CD14-positive monocyte (primary cell): Measurements from ENCODE around the gene NMNAT3. TPM values are rescaled to one million over a fixed set of nuclear protein-coding genes. Genes with fewer than 3 reads are reported as not detected.

Experiments
- DNase-seq, 3 donors: peaks; one replicate each; pipeline ENCODE4 v3.0.0-alpha.2; 2011 to 2022
- H2AFZ ChIP-seq: 2 replicates; pipeline ENCODE4 v1.6.0; 2012; ENCODE audit warnings: mild to moderate bottlenecking, low read depth, low read length, inconsistent platforms; ENCODE audit not compliant: insufficient read depth, poor library complexity, severe bottlenecking
- H3K27ac ChIP-seq, 2 donors: 1 replicate in 1 of 2; 2 replicates in 1 of 2; pipeline ENCODE4 v1.5.1; 2012 to 2013; ENCODE audit warnings: low read length in 2 of 2, control low read depth in 1 of 2, inconsistent platforms in 1 of 2, low read depth in 1 of 2, mild to moderate bottlenecking in 1 of 2
- H3K27me3 ChIP-seq, 2 donors: one replicate each; pipeline versions ENCODE4 v1.6.0 to v1.6.1; 2011 to 2013; ENCODE audit warnings: low read length in 2 of 2; ENCODE audit not compliant: control insufficient read depth in 2 of 2, insufficient read depth in 2 of 2
- H3K36me3 ChIP-seq, 2 donors: replicated peaks in 1 of 2; 1 replicate in 1 of 2; 2 replicates in 1 of 2; pipeline versions ENCODE4 v1.5.1 to v1.6.1; 2012 to 2013; ENCODE audit warnings: low read length in 2 of 2, control low read depth in 1 of 2, inconsistent platforms in 1 of 2, mild to moderate bottlenecking in 1 of 2; ENCODE audit not compliant: insufficient read depth in 2 of 2, control insufficient read depth in 1 of 2
- H3K4me1 ChIP-seq, 2 donors: 1 replicate in 1 of 2; 2 replicates in 1 of 2; pipeline versions ENCODE4 v1.5.1 to v1.6.1; 2012 to 2013; ENCODE audit warnings: low read length in 2 of 2, control low read depth in 1 of 2, inconsistent platforms in 1 of 2, mild to moderate bottlenecking in 1 of 2, moderate library complexity in 1 of 2; ENCODE audit not compliant: insufficient read depth in 2 of 2, control insufficient read depth in 1 of 2
- H3K4me2 ChIP-seq: replicated peaks from 2 replicates; pipeline ENCODE3; 2012; ENCODE audit warnings: low read length, moderate library complexity, mild to moderate bottlenecking; ENCODE audit not compliant: poor library complexity, severe bottlenecking; ENCODE audit errors: extremely low read depth
- H3K4me3 ChIP-seq, 3 experiments: fragments of 200-600 bp in 1 of 3; sonication (generic) in 1 of 3; replicated peaks in 1 of 3; 1 replicate in 2 of 3; 2 replicates in 1 of 3; pipeline ENCODE4 v1.5.1; 2011 to 2013; ENCODE audit warnings: low read length in 3 of 3, mild to moderate bottlenecking in 3 of 3, control low read depth in 2 of 3, low read depth in 2 of 3, inconsistent platforms in 1 of 3, moderate library complexity in 1 of 3
- H3K79me2 ChIP-seq: 2 replicates; pipeline ENCODE4 v1.6.0; 2012; ENCODE audit warnings: mild to moderate bottlenecking, control low read depth, inconsistent platforms, low read length, moderate library complexity; ENCODE audit not compliant: insufficient read depth
- H3K9ac ChIP-seq: 2 replicates; pipeline ENCODE4 v1.6.0; 2017; ENCODE audit warnings: low read length, mild to moderate bottlenecking; ENCODE audit not compliant: insufficient read depth, poor library complexity, severe bottlenecking
- H3K9me3 ChIP-seq, 2 donors: replicated peaks in 1 of 2; 1 replicate in 1 of 2; 2 replicates in 1 of 2; pipeline versions ENCODE4 v1.5.1 to v1.6.1; 2012 to 2013; ENCODE audit warnings: low read length in 2 of 2, control low read depth in 1 of 2; ENCODE audit not compliant: control insufficient read depth in 1 of 2, insufficient read depth in 1 of 2
- H4K20me1 ChIP-seq: 2 replicates; pipeline ENCODE4 v1.6.0; 2012; ENCODE audit warnings: mild to moderate bottlenecking, low read length, control low read depth, moderate library complexity; ENCODE audit not compliant: insufficient read depth
- H3K27ac Mint-ChIP-seq, 7 donors: one replicate each; pipeline ENCODE4 v1.8.0; 2020; ENCODE audit warnings: mild to moderate bottlenecking in 7 of 7, mixed read lengths in 7 of 7, moderate library complexity in 6 of 7, inconsistent platforms in 2 of 7
- H3K27me3 Mint-ChIP-seq, 3 donors: one replicate each; pipeline ENCODE4 v1.8.0; 2021 to 2022; ENCODE audit warnings: low read depth in 3 of 3, mild to moderate bottlenecking in 3 of 3, mixed read lengths in 3 of 3, moderate library complexity in 3 of 3, inconsistent platforms in 1 of 3
- H3K36me3 Mint-ChIP-seq, 2 donors: one replicate each; pipeline ENCODE4 v1.8.0; 2020; ENCODE audit warnings: mixed read lengths in 2 of 2, inconsistent platforms in 1 of 2, mild to moderate bottlenecking in 1 of 2
- H3K4me1 Mint-ChIP-seq: one replicate; pipeline ENCODE4 v1.8.0; 2020; ENCODE audit warnings: mild to moderate bottlenecking, mixed read lengths
- H3K4me3 Mint-ChIP-seq, 2 donors: one replicate each; pipeline ENCODE4 v1.8.0; 2020; ENCODE audit warnings: mild to moderate bottlenecking in 2 of 2, mixed read lengths in 2 of 2, moderate library complexity in 1 of 2
- H3K9me3 Mint-ChIP-seq, 7 donors: one replicate each; pipeline ENCODE4 v1.8.0; 2020 to 2022; ENCODE audit warnings: mixed read lengths in 7 of 7, mild to moderate bottlenecking in 6 of 7, moderate library complexity in 6 of 7, inconsistent platforms in 2 of 7
- WGBS: methylation state at CpG from one replicate; pipeline ENCODE4 v1.1.5; 2013; ENCODE audit warnings: missing lambda C conversion rate; ENCODE audit not compliant: insufficient coverage; 5-methylcytosine and 5-hydroxymethylcytosine counted together
- intact Hi-C, 2 donors: fragments of 100-400 bp; cut with micrococcal nuclease; formaldehyde crosslinking; loops; one replicate each; pipeline versions ENCODE4 v1.15.0 to v1.15.1; 2023
- polyA plus RNA-seq, 3 donors: library from polyadenylated mRNA; depleted of rRNA in 1 of 3; unstranded in 2 of 3; stranded (reverse) in 1 of 3; fragments of 300-500 nt in 2 of 3; fragments of >200 nt in 1 of 3; fragmentation: Illumina TruSeq in 2 of 3; gene quantifications; 1 replicate in 2 of 3; 2 replicates in 1 of 3; pipeline ENCODE4 v1.2.3, GENCODE V29; 2012 to 2021
- TF ChIP-seq, protein P1 (sequence below): fragments of 200-600 bp; IDR thresholded peaks from one replicate; pipeline ENCODE4 v1.8.0; 2022; ENCODE audit warnings: antibody characterized with exemption, mild to moderate bottlenecking

The NMNAT3 gene
- polyA plus RNA-seq, 3 donors: 1.4 to 5.7 (median 2.9) TPM

DNA sequence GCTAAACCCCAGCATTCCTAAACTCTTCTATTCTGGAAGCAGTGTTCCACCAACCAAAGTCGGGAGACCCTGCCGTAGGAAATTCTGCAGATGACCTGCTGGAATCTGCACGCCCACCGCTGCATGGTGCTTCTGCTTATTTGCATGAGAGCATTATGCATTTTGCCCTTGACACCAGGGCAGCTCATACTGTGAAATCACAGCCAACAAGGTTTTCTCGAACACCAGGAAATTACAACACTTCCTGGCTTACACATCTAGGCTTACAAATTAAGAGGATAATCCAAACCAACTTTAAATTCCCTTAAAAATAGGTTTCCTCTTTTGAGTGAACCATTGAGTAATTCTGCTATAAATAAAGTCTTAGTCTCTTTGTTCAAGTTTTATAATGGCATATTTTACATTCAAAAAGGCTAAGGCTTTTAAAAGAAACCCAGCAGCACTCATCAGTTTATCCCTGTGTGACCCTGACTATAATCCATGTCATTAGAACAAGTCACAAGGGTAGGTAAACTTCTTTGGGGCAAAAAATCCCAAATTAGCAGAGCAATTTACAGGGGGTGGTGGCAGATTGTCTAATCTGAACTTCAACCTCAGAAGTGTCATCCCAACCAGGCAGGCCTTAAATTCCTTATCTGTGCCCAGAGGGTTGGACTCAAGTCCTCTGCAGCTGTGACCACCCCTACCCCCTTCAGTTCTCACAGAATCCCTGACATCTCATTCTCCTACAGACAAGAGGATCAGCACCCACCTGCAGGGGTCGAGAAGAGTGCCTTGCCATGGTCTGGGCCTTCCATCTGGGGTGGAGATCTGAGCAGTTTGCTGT is 104.7 kb downstream of the NMNAT3 start:
- H3K36me3 Mint-ChIP-seq: peaks cover 6 to 12% of the 10 kb centered on the region in 2 donors
- DNase-seq: peak; percentile 79 to 86 (median 85)
- 0% methylated on average over 4 of the region's 6 CpGs for WGBS

GRCh38 chr3:139571711-139572110 is 106.1 kb downstream of the NMNAT3 start:
- 22% methylated on average over 1 of the region's 1 CpG for WGBS

More for the DNA sequence above, 104.7 kb downstream of the NMNAT3 start:
- Mint-ChIP-seq H3K4me3 (peak overlapping the region in 1 of 2 donors; percentile 74), H3K4me1 (peaks cover 44% of the 10 kb centered on the region), H3K9me3 (peaks cover 2 to 9% (median 7%) of the 10 kb centered on the region in 7 donors), H3K27ac (peak overlapping the region; percentile 32 to 89 (median 82)), H3K27me3 (peaks cover 0 to 2% (median 1%) of the 10 kb centered on the region in 3 donors)
- Histone ChIP-seq H3K4me1 (peaks cover 40 to 44% of the 10 kb centered on the region in 2 donors), H4K20me1 (no peaks in the 10 kb centered on the region), H3K9ac (no peak overlapping the region), H2AFZ (no peak overlapping the region), H3K36me3 (no peaks in the 10 kb centered on the region), H3K4me3 (peak overlapping the region in 1 of 3 experiments; percentile 54), H3K27ac (peak overlapping the region; percentile 34 to 60), H3K4me2 (peak overlapping the region; percentile 67), H3K27me3 (no peaks in the 10 kb centered on the region), H3K9me3 (no peaks in the 10 kb centered on the region), H3K79me2 (no peaks in the 10 kb centered on the region)
- intact Hi-C loops: no loop called here
- TF ChIP-seq, protein P1, sequence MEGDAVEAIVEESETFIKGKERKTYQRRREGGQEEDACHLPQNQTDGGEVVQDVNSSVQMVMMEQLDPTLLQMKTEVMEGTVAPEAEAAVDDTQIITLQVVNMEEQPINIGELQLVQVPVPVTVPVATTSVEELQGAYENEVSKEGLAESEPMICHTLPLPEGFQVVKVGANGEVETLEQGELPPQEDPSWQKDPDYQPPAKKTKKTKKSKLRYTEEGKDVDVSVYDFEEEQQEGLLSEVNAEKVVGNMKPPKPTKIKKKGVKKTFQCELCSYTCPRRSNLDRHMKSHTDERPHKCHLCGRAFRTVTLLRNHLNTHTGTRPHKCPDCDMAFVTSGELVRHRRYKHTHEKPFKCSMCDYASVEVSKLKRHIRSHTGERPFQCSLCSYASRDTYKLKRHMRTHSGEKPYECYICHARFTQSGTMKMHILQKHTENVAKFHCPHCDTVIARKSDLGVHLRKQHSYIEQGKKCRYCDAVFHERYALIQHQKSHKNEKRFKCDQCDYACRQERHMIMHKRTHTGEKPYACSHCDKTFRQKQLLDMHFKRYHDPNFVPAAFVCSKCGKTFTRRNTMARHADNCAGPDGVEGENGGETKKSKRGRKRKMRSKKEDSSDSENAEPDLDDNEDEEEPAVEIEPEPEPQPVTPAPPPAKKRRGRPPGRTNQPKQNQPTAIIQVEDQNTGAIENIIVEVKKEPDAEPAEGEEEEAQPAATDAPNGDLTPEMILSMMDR: no peak

More at GRCh38 chr3:139571711-139572110, 106.1 kb downstream of the NMNAT3 start:
- H3K4me3 Mint-ChIP-seq: peak overlapping the region in 1 of 2 donors; percentile 68
- H3K27ac ChIP-seq: peak overlapping the region; percentile 5 to 54
- intact Hi-C loops: no loop called here
- H3K36me3 Mint-ChIP-seq: peaks cover 6 to 12% of the 10 kb centered on the region in 2 donors
- H3K4me1 Mint-ChIP-seq: peaks cover 44% of the 10 kb centered on the region
- TF ChIP-seq, protein P1: no peak
- peak overlapping the region; percentile 71 to 89 (median 82) for H3K27ac Mint-ChIP-seq
- DNase-seq: peak; percentile 14 to 48 (median 30)
- no peaks in the 10 kb centered on the region for H4K20me1 ChIP-seq
- H3K9me3 ChIP-seq: no peaks in the 10 kb centered on the region
- peaks cover 40 to 44% of the 10 kb centered on the region in 2 donors for H3K4me1 ChIP-seq
- no peaks in the 10 kb centered on the region for H3K36me3 ChIP-seq
- peaks cover 0 to 2% (median under 1%) of the 10 kb centered on the region in 3 donors for H3K27me3 Mint-ChIP-seq
- H3K4me3 ChIP-seq: peak overlapping the region in 1 of 3 experiments; percentile 54
- H3K4me2 ChIP-seq: peak overlapping the region; percentile 67
- H3K9me3 Mint-ChIP-seq: peaks cover 2 to 9% (median 7%) of the 10 kb centered on the region in 7 donors
- H3K9ac ChIP-seq: no peak overlapping the region
- H2AFZ ChIP-seq: no peak overlapping the region
- no peaks in the 10 kb centered on the region for H3K79me2 ChIP-seq
- H3K27me3 ChIP-seq: no peaks in the 10 kb centered on the region
